Sigmoid colon (tissue), 7 donors: ENCODE data around the gene TMEM26. TPM values are rescaled to one million over a fixed set of nuclear protein-coding genes. Genes with fewer than 3 reads are reported as not detected.
"Not testable (repeated sequence)": the region's sequence is repeated elsewhere in the genome, so short reads cannot be mapped to it uniquely, and the experiment has no call there.

ENCODE experiments used
- DNase-seq: peaks from one replicate; pipeline ENCODE4 v3.0.0-alpha.2; 2019
- H3K27ac ChIP-seq, 4 donors: fragments of 200-600 bp; sonication (generic); one replicate each; pipeline ENCODE4 v1.5.1; 2016 to 2019; ENCODE audit warnings: mild to moderate bottlenecking in 1 of 4
- H3K27me3 ChIP-seq, 3 donors: fragments of 200-600 bp; sonication (generic); one replicate each; pipeline ENCODE4 v1.5.1; 2019; ENCODE audit warnings: mild to moderate bottlenecking in 1 of 3
- H3K36me3 ChIP-seq, 4 donors: fragments of 200-600 bp; sonication (generic); one replicate each; pipeline ENCODE4 v1.5.1; 2016 to 2019
- H3K4me1 ChIP-seq, 4 donors: fragments of 200-600 bp; sonication (generic); one replicate each; pipeline ENCODE4 v1.5.1; 2017 to 2019
- H3K4me3 ChIP-seq, 4 donors: fragments of 200-600 bp; sonication (generic); one replicate each; pipeline ENCODE4 v1.5.1; 2017 to 2019; ENCODE audit warnings: mild to moderate bottlenecking in 2 of 4, moderate library complexity in 1 of 4
- H3K9me3 ChIP-seq, 4 donors: fragments of 200-600 bp in 3 of 4; sonication (generic) in 3 of 4; one replicate each; pipeline versions ENCODE4 v1.5.1 to v1.6.1; 2013 to 2019
- EP300 ChIP-seq, 4 donors: sonication (generic); formaldehyde crosslinking; IDR thresholded peaks; one replicate each; pipeline ENCODE4 v1.6.1; 2017; ENCODE audit warnings: antibody characterized with exemption in 4 of 4
- POLR2A ChIP-seq, 2 donors: fragments of 450-650 bp; IDR thresholded peaks; one replicate each; pipeline ENCODE4 v1.6.1; 2016; ENCODE audit warnings: antibody characterized with exemption in 2 of 2, mild to moderate bottlenecking in 2 of 2, moderate library complexity in 2 of 2
- POLR2AphosphoS5 ChIP-seq, 4 donors: sonication (generic); formaldehyde crosslinking; IDR thresholded peaks; one replicate each; pipeline ENCODE4 v1.6.1; 2017; ENCODE audit warnings: antibody characterized with exemption in 4 of 4
- WGBS, 2 donors: extraction: QIAGEN DNeasy Blood & Tissue Kit; methylation state at CpG; one replicate each; pipeline ENCODE4 v1.1.7; 2013; 5-methylcytosine and 5-hydroxymethylcytosine counted together
- intact Hi-C: fragments of 100-400 bp; cut with DNase I; formaldehyde crosslinking; loops from one replicate; pipeline ENCODE4 v1.15.1; 2023
- polyA plus RNA-seq, 3 donors: library from polyadenylated mRNA; stranded (reverse); fragments of 200-250 nt; gene quantifications; one replicate each; pipeline ENCODE4 v1.2.3, GENCODE V29; 2013
- total RNA-seq, 4 donors: library from RNA; depleted of rRNA; stranded (reverse); fragments of >200 nt; gene quantifications; one replicate each; pipeline ENCODE4 v1.1.0, GENCODE V29; 2016
- TF ChIP-seq, protein P1 (sequence below), 4 experiments: fragments of 450-650 bp in 3 of 4; fragments of 200-600 bp in 1 of 4; IDR thresholded peaks; one replicate each; pipeline ENCODE4 v1.5.1; 2016 to 2019; ENCODE audit warnings: antibody characterized with exemption in 4 of 4, mild to moderate bottlenecking in 3 of 4, moderate library complexity in 2 of 4
- donor health status: healthy with polysubstance abuse.
- donor health status: Bipolar disorder and iron deficiency.
- donor health status: healthy.

TMEM26 gene
- total and polyA plus RNA-seq, 7 donors = under 0.01 to 2.3 (median 0.36) TPM

DNA sequence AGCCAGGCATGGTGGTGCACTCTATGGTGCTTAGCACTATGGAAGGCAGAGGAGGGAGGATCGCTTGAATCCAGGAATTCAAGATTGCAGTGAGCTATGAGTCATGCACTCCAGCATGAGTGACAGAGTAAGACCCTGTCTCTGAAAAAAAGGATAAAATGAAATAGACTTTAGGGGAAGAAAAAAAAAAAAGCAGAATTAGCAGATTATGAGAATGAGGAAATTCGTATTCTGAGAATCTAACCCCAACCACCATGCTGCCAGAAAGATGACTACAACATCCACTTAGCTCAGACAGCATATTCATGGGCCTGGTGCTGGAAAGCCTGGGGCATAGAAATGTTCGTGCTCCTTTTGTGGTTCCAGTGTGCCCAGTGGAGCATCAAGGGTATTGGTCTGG lies 63.3 kb downstream of the TMEM26 start:
- Histone ChIP-seq H3K36me3 (no peaks in the 10 kb centered on the region), H3K27me3 (no peaks in the 10 kb centered on the region), H3K4me3 (no peak overlapping the region), H3K9me3 (no peaks in the 10 kb centered on the region), H3K27ac (no peak overlapping the region), H3K4me1 (no peaks in the 10 kb centered on the region)
- 81 to 88% methylated on average over 3 of the region's 3 CpGs for WGBS, 2 donors
- no peak for TF ChIP-seq POLR2AphosphoS5 (IDR thresholded peaks at IDR 0.05)
- TF ChIP-seq POLR2A (IDR thresholded peaks at IDR 0.05) = no peak
- TF ChIP-seq, protein P1, sequence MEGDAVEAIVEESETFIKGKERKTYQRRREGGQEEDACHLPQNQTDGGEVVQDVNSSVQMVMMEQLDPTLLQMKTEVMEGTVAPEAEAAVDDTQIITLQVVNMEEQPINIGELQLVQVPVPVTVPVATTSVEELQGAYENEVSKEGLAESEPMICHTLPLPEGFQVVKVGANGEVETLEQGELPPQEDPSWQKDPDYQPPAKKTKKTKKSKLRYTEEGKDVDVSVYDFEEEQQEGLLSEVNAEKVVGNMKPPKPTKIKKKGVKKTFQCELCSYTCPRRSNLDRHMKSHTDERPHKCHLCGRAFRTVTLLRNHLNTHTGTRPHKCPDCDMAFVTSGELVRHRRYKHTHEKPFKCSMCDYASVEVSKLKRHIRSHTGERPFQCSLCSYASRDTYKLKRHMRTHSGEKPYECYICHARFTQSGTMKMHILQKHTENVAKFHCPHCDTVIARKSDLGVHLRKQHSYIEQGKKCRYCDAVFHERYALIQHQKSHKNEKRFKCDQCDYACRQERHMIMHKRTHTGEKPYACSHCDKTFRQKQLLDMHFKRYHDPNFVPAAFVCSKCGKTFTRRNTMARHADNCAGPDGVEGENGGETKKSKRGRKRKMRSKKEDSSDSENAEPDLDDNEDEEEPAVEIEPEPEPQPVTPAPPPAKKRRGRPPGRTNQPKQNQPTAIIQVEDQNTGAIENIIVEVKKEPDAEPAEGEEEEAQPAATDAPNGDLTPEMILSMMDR (IDR thresholded peaks at IDR 0.05) = no peak
- no peak for TF ChIP-seq EP300 (IDR thresholded peaks at IDR 0.05)
- DNase-seq = no peak
- intact Hi-C loops = no loop called here

DNA sequence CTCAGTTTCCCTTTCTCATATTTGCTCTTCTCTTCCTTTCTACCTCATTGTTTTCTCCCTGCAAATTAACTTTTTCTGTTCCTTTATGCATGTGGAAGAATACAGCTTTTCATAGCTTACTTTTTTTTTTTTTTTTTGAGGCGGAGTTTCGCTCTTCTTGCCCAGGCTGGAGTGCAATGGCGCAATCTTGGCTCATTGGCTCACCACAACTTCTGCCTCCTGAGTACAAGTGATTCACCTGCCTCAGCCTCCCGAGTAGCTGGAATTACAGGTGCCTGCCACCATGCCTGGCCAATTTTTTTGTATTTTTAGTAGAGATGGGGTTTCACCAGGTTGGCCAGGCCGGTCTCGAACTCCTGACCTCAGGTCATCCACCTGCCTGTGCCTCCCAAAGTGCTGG lies 64.2 kb downstream of the TMEM26 start:
- WGBS, 2 donors = 88 to 91% methylated on average over 6 of the region's 6 CpGs
- H3K4me3 ChIP-seq, H3K9me3 ChIP-seq, H3K4me1 ChIP-seq, H3K27me3 ChIP-seq, DNase-seq, H3K27ac ChIP-seq, intact Hi-C loops, H3K36me3 ChIP-seq: not testable (repeated sequence)

DNA sequence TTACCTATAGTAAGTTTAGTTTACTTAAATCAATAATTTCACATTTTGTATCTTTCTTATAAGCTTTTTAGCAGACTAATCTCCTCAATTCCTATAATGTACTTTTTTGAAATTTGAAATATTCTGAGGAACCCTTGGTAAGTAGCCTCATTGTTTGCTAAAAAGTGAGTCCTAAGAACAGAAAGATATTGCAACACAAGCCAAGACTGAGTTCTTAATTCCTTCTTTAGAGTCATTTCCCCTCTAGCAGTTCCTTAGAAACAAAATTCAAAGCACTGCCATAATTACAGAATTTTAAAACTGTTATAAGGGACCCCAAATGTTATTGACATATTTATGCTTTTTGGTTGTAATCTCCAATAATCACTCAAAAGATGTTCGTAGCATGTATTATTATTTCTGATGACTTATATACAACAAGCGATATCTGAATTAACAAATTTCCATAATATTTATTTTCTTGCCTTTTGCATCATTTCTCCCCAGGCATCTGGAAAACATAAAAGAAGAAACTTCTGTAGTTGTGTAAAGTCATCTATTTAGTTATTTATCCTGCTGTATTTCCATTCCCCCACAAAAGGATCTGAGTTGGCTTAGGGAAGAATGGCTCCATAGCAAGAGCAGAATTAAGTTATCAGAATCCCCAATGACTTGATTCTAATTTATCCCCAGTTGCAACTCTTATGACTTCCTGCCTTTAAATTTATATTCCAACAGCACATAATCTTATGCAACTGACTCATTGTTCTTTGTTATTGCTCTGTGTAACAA lies 67.8 kb downstream of the TMEM26 start:
- intact Hi-C loops = no loop called here
- no peak overlapping the region for H3K27ac ChIP-seq
- H3K4me1 ChIP-seq = no peaks in the 10 kb centered on the region
- no peak for DNase-seq
- no peaks in the 10 kb centered on the region for H3K9me3 ChIP-seq
- H3K36me3 ChIP-seq = no peaks in the 10 kb centered on the region
- 90 to 92% methylated on average over 2 of the region's 2 CpGs for WGBS, 2 donors
- TF ChIP-seq POLR2AphosphoS5 (IDR thresholded peaks at IDR 0.05) (no peak), POLR2A (IDR thresholded peaks at IDR 0.05) (no peak), EP300 (IDR thresholded peaks at IDR 0.05) (no peak)
- TF ChIP-seq, protein P1 (IDR thresholded peaks at IDR 0.05) = no peak
- no peaks in the 10 kb centered on the region for H3K27me3 ChIP-seq
- H3K4me3 ChIP-seq = no peak overlapping the region

DNA sequence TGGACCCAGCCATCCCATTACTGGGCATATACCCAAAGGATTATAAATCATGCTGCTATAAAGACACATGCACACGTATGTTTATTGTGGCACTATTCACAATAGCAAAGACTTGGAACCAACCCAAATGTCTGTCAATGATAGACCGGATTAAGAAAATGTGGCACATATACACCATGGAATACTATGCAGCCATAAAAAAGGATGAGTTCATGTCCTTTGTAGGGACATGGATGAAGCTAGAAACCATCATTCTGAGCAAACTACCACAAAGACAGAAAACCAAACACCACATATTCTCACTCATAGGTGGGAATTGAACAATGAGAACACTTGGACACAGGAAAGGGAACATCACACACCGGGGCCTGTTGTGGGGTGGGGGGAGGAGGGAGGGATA lies 72.0 kb downstream of the TMEM26 start:
- H3K36me3 ChIP-seq, DNase-seq, H3K9me3 ChIP-seq, H3K27ac ChIP-seq, H3K4me1 ChIP-seq, H3K4me3 ChIP-seq, H3K27me3 ChIP-seq, intact Hi-C loops: not testable (repeated sequence)
- WGBS, 2 donors = 61 to 91% methylated on average over 3 of the region's 3 CpGs

DNA sequence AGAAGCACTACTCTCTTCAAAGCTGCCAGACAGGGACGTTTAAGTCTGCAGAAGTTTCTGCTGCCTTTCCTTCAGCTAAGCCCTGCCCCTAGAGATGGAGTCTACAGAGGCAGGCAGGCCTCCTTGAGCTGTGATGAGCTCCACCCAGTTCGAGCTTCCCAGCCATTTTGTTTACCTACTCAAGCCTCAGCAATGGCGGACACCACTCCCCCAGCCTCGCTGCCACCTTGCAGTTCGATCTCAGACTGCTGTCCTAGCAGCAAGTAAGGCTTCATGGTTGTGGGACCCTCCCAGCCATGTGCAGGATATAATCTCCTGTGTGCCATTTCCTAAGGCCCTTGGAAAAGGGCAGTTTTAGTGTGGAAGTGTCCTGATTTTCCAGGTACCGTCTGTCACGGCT lies 74.3 kb downstream of the TMEM26 start:
- Histone ChIP-seq H3K4me1 (no peaks in the 10 kb centered on the region), H3K36me3 (no peaks in the 10 kb centered on the region), H3K27me3 (no peaks in the 10 kb centered on the region), H3K27ac (no peak overlapping the region), H3K4me3 (no peak overlapping the region), H3K9me3 (peaks cover 0 to 5% (median 2%) of the 10 kb centered on the region in 4 donors)
- 78 to 90% methylated on average over 7 of the region's 7 CpGs for WGBS, 2 donors
- DNase-seq = no peak
- intact Hi-C loops = no loop called here
- TF ChIP-seq EP300 (IDR thresholded peaks at IDR 0.05) (no peak), POLR2AphosphoS5 (IDR thresholded peaks at IDR 0.05) (no peak), POLR2A (IDR thresholded peaks at IDR 0.05) (no peak)
- TF ChIP-seq, protein P1 (IDR thresholded peaks at IDR 0.05) = no peak

DNA sequence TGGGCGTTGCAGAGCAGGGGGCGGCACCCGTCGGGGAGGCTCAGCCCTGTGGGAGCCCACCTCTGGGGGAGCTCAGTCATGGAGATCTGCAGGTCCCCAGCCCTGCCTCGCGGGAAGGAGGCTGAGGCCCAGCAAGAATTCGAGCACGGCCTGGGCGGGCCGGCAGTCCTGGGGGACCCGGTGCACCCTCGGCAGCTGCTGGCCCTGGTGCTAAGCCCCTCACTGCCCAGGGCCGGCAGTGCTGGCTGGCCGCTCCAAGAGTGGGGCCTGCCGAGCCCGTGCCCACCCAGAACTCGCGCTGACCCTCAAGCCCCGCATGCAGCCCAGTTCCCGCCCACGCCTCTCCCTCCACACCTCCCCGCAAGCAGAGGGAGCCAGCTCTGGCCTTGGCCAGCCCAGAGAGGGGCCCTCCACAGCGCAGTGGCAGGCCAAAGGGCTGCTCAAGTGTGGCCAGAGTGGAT lies 76.2 kb downstream of the TMEM26 start:
- H3K27me3 ChIP-seq = no peaks in the 10 kb centered on the region
- no peak overlapping the region for H3K27ac ChIP-seq
- H3K9me3 ChIP-seq = peaks cover 0 to 5% (median 2%) of the 10 kb centered on the region in 4 donors
- no peak for DNase-seq
- H3K36me3 ChIP-seq = no peaks in the 10 kb centered on the region
- intact Hi-C loops = no loop called here
- no peaks in the 10 kb centered on the region for H3K4me1 ChIP-seq
- 94 to 95% methylated on average over 23 of the region's 23 CpGs for WGBS, 2 donors
- TF ChIP-seq, protein P1 (IDR thresholded peaks at IDR 0.05) = no peak
- TF ChIP-seq POLR2AphosphoS5 (IDR thresholded peaks at IDR 0.05) (no peak), EP300 (IDR thresholded peaks at IDR 0.05) (no peak), POLR2A (IDR thresholded peaks at IDR 0.05) (no peak)
- no peak overlapping the region for H3K4me3 ChIP-seq
